NCI-H1417 (cell line): ENCODE measurements around the gene SUGP2.
"Not testable (repeated sequence)": the region's sequence is repeated elsewhere in the genome, so short reads cannot be mapped to it uniquely, and the experiment has no call there.

ENCODE experiments used
- DNase-seq, 3 experiments: peaks; one replicate each; lab custom pipeline; 2025; lab: John Stamatoyannopoulos, UW

The SUGP2 gene

GRCh38 chr19:19032420-19033175 is 719 bp downstream of the SUGP2 start:
- DNase-seq, result peak; percentile 67 to 84 (median 68)

GRCh38 chr19:19031891-19032290 is 1.4 kb downstream of the SUGP2 start:
- no peak for DNase-seq

- DNase-seq, result no peak
These were observed 4.8 kb downstream of the SUGP2 start for GRCh38 chr19:19028526-19028925.

DNA sequence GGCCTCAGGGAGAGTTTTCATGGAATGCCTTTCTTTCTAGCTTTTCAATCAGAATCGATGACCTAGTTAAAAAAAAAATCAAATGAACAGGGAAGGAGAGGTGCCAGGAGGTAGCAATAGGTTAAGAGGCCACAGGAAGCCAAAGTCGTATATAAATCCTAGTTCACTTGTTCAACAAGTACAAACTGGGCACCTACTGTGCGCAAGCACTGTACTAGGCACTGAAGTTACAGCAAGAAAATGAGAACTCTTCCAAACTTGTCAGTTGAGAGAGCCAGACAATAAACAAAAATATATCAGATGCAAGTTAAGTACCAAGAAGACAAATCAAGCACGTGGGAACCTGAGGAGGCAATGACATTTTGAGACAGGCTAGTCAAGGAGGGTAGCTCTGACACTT is 6.1 kb downstream of the SUGP2 start:
- no peak for DNase-seq

DNA sequence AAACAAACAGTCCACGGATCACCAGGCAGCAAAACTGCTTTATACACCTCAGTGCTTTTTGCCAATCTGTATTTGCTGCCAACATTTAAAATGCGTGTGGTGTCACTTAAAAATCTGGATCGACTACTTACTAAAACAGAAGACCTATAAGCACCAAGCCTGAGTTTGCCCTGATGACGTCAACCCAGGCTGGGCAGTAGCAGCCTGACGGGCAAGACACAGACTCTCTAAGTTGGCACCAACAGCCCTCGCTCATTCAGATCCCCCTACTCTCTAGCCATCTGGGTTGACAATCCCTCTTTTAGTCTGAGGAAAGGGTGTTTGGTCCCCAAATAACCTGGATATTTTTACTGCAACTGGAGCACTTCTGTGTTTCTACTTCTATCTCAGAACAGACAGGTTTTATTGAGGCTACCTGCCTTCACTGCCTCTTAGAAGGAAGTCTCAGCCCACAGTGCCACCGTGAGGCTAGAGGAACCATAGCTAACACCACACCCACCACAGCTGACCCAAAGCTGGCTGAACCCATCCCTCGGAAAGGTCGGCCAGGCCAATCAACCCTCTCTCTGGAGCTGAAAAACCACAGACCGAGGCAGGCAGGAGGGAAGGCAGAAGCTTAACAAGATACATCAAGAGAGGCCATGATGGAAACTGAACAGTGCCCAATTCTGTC is 6.9 kb downstream of the SUGP2 start:
- DNase-seq, result no peak

DNA sequence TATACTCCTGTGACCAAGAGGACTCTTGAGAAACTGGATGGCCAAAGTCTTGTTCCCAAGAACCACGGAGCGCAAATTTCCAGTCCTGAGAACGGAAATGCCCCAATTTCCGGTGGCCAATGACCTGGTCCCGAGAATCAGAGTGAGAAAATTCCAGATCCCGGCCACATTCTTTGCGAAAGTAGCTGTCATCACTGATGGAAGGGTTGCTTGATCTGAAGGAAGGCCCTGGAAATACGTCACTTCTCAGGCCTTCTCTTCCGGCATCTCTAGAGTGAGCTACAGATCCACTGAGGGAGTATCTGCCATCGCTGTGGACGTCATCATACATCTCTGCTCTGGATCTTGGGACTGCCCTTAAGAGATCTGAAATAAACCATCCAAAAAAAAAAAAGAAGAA is 7.5 kb downstream of the SUGP2 start:
- DNase-seq, result no peak

DNA sequence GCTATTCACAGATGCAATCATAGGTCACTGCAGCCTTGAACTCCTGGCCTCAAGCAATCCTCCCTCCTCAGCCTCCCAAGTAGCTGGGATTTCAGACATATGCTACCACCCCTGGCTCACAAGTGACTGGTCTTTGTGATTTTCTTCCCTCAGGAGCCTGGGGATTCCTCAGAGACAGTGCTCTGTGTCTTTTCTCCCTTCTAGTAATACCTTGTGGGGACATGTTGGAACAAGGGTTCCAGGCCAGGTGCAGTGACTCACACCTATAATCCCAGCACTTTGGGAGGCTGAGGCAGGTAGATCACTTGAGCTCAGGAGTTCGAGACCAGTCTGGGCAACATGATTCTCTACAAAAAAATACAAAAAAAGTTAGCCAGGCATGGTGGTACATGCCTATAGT is 9.9 kb downstream of the SUGP2 start:
- not testable (repeated sequence) for DNase-seq

- DNase-seq, result no peak
These were observed 10.8 kb downstream of the SUGP2 start for GRCh38 chr19:19022380-19022961.

- no peak for DNase-seq
These were observed 12.2 kb downstream of the SUGP2 start for GRCh38 chr19:19021115-19021514.

DNA sequence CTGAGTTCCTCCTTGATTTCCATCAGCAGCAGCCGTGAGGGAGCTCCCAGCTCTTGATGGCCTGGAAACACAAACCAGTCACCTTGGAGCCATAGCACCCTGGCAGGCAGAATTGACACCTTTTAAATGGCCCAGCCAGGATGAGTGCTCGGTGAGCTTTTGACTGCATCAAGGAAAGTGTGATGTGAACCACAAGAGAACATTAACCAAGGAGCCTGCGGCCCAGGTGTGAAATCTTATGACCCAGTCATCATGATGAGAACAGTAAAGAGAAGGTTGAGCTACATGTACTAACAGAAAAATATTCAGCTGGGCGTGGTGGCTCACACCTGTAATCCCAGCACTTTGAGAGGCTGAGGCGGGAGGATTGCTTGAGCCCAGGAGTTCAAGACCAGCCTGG is 22.8 kb downstream of the SUGP2 start:
- no peak for DNase-seq

DNA sequence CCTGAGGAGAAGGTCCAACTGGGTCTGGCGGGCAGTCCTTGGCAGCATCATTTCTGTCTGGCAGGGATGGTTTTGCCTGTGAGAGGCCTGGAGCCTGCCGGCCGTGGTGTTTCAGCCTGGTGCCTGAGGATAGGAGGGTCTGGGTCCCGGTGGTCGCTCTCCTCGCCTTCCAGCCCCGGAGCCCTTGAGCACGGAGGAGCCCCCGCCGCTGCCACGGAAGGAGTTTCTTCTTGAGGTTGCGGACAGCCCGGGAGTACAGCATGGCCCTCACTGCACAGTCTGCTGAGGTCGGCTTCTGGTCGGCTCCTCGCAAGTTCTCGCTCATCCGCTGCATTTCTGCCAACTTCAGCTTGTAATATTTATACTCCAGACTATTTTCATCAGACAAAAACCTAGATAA is 23.4 kb downstream of the SUGP2 start:
- no peak for DNase-seq

DNA sequence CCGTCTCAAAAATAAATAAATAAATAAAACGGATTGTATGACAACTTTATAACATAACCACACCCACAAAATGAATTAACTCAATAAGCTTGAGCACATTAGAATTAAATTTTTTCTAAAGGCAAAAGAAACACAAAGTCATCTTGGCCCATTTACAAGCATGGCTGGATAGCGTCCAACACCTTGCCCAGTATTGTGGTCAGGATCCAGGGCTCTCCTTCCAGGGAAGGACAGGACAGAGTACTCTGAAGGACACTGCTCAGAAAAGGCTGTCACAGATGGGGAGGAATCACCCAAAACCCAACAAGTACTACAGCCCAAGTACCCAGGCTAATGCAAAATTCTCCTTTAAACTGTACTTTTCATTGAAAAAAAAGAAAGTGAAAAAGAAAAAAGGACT is 27.1 kb downstream of the SUGP2 start:
- no peak for DNase-seq

- DNase-seq, result no peak
These were observed 29.2 kb downstream of the SUGP2 start for GRCh38 chr19:19004144-19004543.

- DNase-seq, result no peak
These were observed 33.3 kb downstream of the SUGP2 start for GRCh38 chr19:18999896-19000620.

DNA sequence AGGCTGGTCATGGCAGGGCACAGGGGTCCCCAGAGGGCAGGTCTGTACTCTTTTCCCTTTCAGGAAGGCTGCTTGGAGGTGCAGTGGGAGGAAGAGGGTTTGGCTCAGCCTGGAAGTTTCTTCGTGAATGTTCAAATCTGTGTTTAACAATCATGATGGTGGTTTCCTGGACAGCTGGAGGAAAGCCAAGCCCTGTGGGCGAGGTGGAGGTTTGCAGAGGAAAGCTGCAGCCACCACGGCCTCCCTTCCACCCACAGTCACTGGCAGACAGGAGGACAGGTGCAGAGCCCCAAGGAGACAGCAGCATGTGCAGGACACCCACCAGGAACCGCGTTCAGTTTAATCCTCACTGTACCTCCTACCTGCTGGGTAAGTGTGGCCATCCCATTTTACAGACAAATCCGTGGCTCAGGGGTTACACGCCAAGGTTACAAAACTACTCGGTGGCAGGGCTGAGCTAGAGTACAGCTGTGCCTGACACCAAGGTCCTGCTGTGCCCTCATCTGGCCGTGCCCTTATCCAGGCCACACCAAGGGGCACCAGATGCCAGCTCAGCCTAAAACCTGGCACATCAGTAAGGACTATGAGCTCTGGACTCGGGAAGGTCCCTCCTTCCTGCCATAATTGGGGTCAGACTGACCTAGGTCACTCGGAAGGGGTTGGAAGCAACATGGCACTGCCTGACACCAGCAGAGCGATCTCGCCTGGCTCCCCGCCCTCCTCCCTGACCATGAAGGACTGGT is 34.1 kb downstream of the SUGP2 start:
- DNase-seq, result no peak

DNA sequence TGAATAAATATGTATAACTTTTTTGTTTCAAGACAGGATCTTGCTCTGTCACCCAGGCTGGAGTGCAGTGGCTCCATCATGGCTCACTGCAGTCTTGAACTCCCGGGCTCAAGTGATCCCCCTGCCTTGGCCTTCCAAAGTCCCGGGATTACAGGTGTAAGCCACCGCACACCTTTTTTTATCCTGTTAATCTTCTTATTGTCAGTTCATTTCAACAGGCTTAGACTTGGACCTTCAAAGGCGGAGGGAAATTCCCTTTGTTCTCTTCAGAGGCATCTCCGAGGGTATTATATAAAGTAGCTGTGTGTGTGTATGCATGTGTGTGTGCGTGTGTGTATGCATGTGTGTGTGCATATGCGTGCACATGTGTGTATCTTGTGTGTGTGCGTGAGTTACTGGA is 35.0 kb downstream of the SUGP2 start:
- DNase-seq, result no peak

GRCh38 chr19:18996796-18997394 is 36.4 kb downstream of the SUGP2 start:
- no peak for DNase-seq

DNA sequence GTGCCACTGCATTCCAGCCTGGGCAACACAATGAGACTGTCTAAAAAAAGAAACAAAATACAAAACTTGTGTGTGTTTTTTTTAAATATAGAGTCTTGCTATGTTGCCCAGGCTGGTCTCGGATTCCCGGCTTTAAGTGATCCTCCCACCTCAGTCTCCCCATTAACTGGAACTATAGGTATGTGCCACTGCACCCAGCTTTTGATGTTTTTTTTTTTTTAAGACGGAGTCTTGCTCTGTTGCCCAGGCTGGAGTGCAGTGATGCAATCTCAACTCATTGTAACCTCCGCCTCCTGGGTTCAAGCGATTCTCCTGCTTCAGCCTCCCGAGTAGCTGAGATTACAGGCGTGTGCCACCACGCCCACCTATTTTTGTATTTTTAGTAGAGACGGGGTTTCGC is 37.0 kb downstream of the SUGP2 start:
- no peak for DNase-seq

DNA sequence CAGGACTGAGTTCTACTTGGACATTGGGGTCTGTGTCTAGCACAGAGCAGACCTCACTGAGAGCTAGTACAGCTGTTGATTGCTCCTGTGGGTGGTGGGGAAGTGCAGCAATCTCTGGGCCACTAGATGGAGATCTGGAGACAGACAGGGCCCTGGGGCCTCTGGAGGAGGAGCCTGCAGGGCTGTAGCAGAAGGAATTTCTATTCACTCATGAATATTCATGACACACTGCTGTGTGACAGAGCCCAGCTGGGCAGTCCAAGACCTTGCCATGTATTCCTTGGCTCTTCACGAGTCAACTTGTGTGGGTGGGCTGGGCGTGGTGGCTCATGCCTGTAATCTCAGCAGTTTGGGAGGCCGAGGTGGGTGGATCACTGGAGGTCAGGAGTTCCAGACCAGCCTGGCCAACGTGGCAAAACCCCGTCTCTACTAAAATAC is 37.5 kb downstream of the SUGP2 start:
- peak in 2 of 3 experiments; percentile 2 to 4 for DNase-seq

GRCh38 chr19:18993115-18993514 is 40.2 kb downstream of the SUGP2 start:
- no peak for DNase-seq

DNA sequence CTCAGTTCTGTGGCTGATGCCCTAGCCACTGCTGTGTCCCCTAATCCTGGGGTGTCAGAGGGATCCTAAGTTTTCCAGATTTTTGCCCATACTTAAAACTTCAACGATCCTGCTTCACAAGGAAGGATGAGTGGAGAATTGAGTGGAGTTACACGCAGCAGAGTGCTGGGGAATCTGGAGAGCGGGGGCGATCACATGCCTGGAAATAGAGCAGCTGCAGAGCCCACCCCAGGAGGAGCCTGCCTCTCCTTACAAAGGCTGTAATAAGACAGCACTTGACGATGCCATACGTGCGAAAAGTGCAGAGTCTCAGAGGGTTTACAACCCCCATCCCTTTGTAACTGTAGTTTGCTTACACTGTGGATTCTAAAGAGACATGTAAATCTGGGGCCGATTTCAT is 40.6 kb downstream of the SUGP2 start:
- no peak for DNase-seq

DNA sequence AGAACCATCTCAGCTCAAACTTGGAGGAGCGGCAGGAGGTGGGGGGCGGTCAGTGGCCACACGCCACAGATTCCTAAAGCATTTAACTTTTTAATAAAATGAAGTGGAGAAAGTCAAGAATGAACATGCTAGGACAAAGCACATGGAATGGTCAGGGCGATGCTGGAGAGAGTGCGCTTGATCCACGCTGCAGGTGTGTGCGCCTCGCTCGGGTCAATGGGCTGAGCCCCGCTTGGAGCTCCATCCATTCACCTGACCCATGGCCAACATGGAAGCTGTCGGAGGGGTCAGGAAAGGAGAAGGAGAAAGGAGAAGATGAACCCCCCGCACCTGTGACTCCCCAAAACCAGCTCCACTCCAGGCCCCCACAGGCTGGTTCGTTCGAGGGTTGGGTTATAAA is 41.8 kb downstream of the SUGP2 start:
- no peak for DNase-seq
